ENCODE results near the gene CAP1.

The CAP1 gene

GRCh38 chr1:40107290-40107959, 66.9 kb downstream of the CAP1 start:
- no peak for DNase-seq (ENCODE audit: low read depth)
- H3K4me3 ChIP-seq (ENCODE audit: low read depth, low read length), result no peak overlapping the region
- TF ChIP-seq CTCF (conservative IDR thresholded peaks at IDR 0.05; ENCODE audit: low read depth, low read length), result no peak

- H3K4me3 ChIP-seq (ENCODE audit: low read depth, low read length), result no peak overlapping the region
- no peak for DNase-seq (ENCODE audit: low read depth)
These were observed 69.9 kb downstream of the CAP1 start for GRCh38 chr1:40110389-40110788.

GRCh38 chr1:40114400-40114799, 73.9 kb downstream of the CAP1 start:
- no peak overlapping the region for H3K4me3 ChIP-seq (ENCODE audit: low read depth, low read length)
- no peak for DNase-seq (ENCODE audit: low read depth)
- TF ChIP-seq CTCF (conservative IDR thresholded peaks at IDR 0.05; ENCODE audit: low read depth, low read length), result no peak

More at GRCh38 chr1:40110389-40110788, 69.9 kb downstream of the CAP1 start:
- no peak for TF ChIP-seq CTCF (conservative IDR thresholded peaks at IDR 0.05; ENCODE audit: low read depth, low read length)

GRCh38 chr1:40120128-40120527, 79.6 kb downstream of the CAP1 start:
- H3K4me3 ChIP-seq (ENCODE audit: low read depth, low read length), result no peak overlapping the region
- TF ChIP-seq CTCF (conservative IDR thresholded peaks at IDR 0.05; ENCODE audit: low read depth, low read length), result no peak
- DNase-seq (ENCODE audit: low read depth), result no peak

Measured in choroid plexus epithelial cell (primary cell).